Duodenal mucosa (tissue), 2 donors: Measurements from ENCODE around the gene RIOK3.
A peak's percentile ranks its signal among the peaks of the same experiment; 100 is the strongest.

Experiments
- H3K27ac ChIP-seq: one replicate; pipeline ENCODE4 v1.7.0; 2013; ENCODE audit warnings: low read depth, low read length
- H3K27me3 ChIP-seq, 2 donors: one replicate each; pipeline ENCODE4 v1.7.0; 2013; ENCODE audit warnings: low read length in 2 of 2, control low read depth in 1 of 2; ENCODE audit not compliant: insufficient read depth in 2 of 2, control insufficient read depth in 1 of 2
- H3K36me3 ChIP-seq, 2 donors: one replicate each; pipeline ENCODE4 v1.7.0; 2013; ENCODE audit warnings: low read length in 2 of 2, control low read depth in 1 of 2; ENCODE audit not compliant: insufficient read depth in 2 of 2, control insufficient read depth in 1 of 2
- H3K4me1 ChIP-seq, 2 donors: one replicate each; pipeline ENCODE4 v1.7.0; 2013; ENCODE audit warnings: low read length in 2 of 2, control low read depth in 1 of 2; ENCODE audit not compliant: insufficient read depth in 2 of 2, control insufficient read depth in 1 of 2
- H3K4me3 ChIP-seq, 2 donors: one replicate each; pipeline ENCODE4 v1.7.0; 2013; ENCODE audit warnings: low read length in 2 of 2, low read depth in 1 of 2
- H3K9ac ChIP-seq, 2 donors: one replicate each; pipeline ENCODE4 v1.7.0; 2013; ENCODE audit warnings: low read length in 2 of 2, low read depth in 1 of 2
- H3K9me3 ChIP-seq, 2 donors: one replicate each; pipeline ENCODE4 v1.7.0; 2013; ENCODE audit warnings: low read length in 2 of 2, control low read depth in 1 of 2; ENCODE audit not compliant: control insufficient read depth in 1 of 2

The RIOK3 gene

GRCh38 chr18:23452728-23453679 lies at the start of gene RIOK3:
RIOK3 (plus strand) TSS chr18:23453287; CDS start chr18:23453440, 153 bp downstream.
- H3K36me3 ChIP-seq: no peaks in the 10 kb centered on the region
- H3K27ac ChIP-seq: peak within 1 kb of the TSS; percentile 95
- H3K27me3 ChIP-seq: no peaks in the 10 kb centered on the region
- H3K4me3 ChIP-seq: peak within 1 kb of the TSS; percentile 97 to 100
- H3K4me1 ChIP-seq: peaks cover 16 to 22% of the 10 kb centered on the region in 2 donors
- peak within 1 kb of the TSS; percentile 100 for H3K9ac ChIP-seq
- no peaks in the 10 kb centered on the region for H3K9me3 ChIP-seq

- no peak overlapping the region for H3K9ac ChIP-seq
- H3K4me3 ChIP-seq: no peak overlapping the region
- H3K27ac ChIP-seq: no peak overlapping the region
- peaks cover 4 to 11% of the 10 kb centered on the region in 2 donors for H3K4me1 ChIP-seq
- no peaks in the 10 kb centered on the region for H3K27me3 ChIP-seq
- H3K36me3 ChIP-seq: no peaks in the 10 kb centered on the region
- H3K9me3 ChIP-seq: no peaks in the 10 kb centered on the region
Measured at GRCh38 chr18:23403310-23403709, 49.8 kb upstream of the RIOK3 start.

- Histone ChIP-seq H3K36me3 (no peaks in the 10 kb centered on the region), H3K9ac (no peak overlapping the region), H3K4me1 (peaks cover 4 to 11% of the 10 kb centered on the region in 2 donors), H3K9me3 (no peaks in the 10 kb centered on the region), H3K4me3 (no peak overlapping the region), H3K27ac (no peak overlapping the region), H3K27me3 (no peaks in the 10 kb centered on the region)
Measured at GRCh38 chr18:23405636-23406035, 47.5 kb upstream of the RIOK3 start.

GRCh38 chr18:23406271-23406787 lies 46.8 kb upstream of the RIOK3 start:
- H3K27ac ChIP-seq: no peak overlapping the region
- no peak overlapping the region for H3K4me3 ChIP-seq
- H3K4me1 ChIP-seq: peaks cover 4 to 7% of the 10 kb centered on the region in 2 donors
- H3K9ac ChIP-seq: no peak overlapping the region
- no peaks in the 10 kb centered on the region for H3K9me3 ChIP-seq
- no peaks in the 10 kb centered on the region for H3K36me3 ChIP-seq
- no peaks in the 10 kb centered on the region for H3K27me3 ChIP-seq

GRCh38 chr18:23412351-23412964 lies 40.6 kb upstream of the RIOK3 start:
- H3K4me1 ChIP-seq: no peaks in the 10 kb centered on the region
- no peak overlapping the region for H3K27ac ChIP-seq
- no peak overlapping the region for H3K4me3 ChIP-seq
- H3K9me3 ChIP-seq: no peaks in the 10 kb centered on the region
- H3K27me3 ChIP-seq: no peaks in the 10 kb centered on the region
- H3K9ac ChIP-seq: no peak overlapping the region
- H3K36me3 ChIP-seq: no peaks in the 10 kb centered on the region

GRCh38 chr18:23415515-23415914 lies 37.6 kb upstream of the RIOK3 start:
- no peaks in the 10 kb centered on the region for H3K36me3 ChIP-seq
- no peak overlapping the region for H3K9ac ChIP-seq
- H3K4me3 ChIP-seq: no peak overlapping the region
- no peaks in the 10 kb centered on the region for H3K4me1 ChIP-seq
- H3K27me3 ChIP-seq: no peaks in the 10 kb centered on the region
- no peaks in the 10 kb centered on the region for H3K9me3 ChIP-seq
- no peak overlapping the region for H3K27ac ChIP-seq

- no peak overlapping the region for H3K9ac ChIP-seq
- peaks cover 0 to 4% of the 10 kb centered on the region in 2 donors for H3K4me1 ChIP-seq
- H3K27me3 ChIP-seq: no peaks in the 10 kb centered on the region
- no peaks in the 10 kb centered on the region for H3K9me3 ChIP-seq
- H3K4me3 ChIP-seq: no peak overlapping the region
- no peaks in the 10 kb centered on the region for H3K36me3 ChIP-seq
- H3K27ac ChIP-seq: no peak overlapping the region
Measured at GRCh38 chr18:23416298-23416697, 36.8 kb upstream of the RIOK3 start.

GRCh38 chr18:23421277-23421676 lies 31.8 kb upstream of the RIOK3 start:
- no peak overlapping the region for H3K4me3 ChIP-seq
- H3K36me3 ChIP-seq: no peaks in the 10 kb centered on the region
- no peak overlapping the region for H3K9ac ChIP-seq
- H3K4me1 ChIP-seq: peaks cover 16 to 19% of the 10 kb centered on the region in 2 donors
- H3K27ac ChIP-seq: no peak overlapping the region
- H3K27me3 ChIP-seq: no peaks in the 10 kb centered on the region
- H3K9me3 ChIP-seq: no peaks in the 10 kb centered on the region

GRCh38 chr18:23422751-23423418 lies 30.2 kb upstream of the RIOK3 start:
- H3K9ac ChIP-seq: peak overlapping the region in 1 of 2 donors; percentile 36
- peak overlapping the region; percentile 12 for H3K27ac ChIP-seq
- H3K4me3 ChIP-seq: peak overlapping the region in 1 of 2 donors; percentile 22
- H3K4me1 ChIP-seq: peaks cover 16 to 19% of the 10 kb centered on the region in 2 donors
- H3K36me3 ChIP-seq: no peaks in the 10 kb centered on the region
- no peaks in the 10 kb centered on the region for H3K27me3 ChIP-seq
- no peaks in the 10 kb centered on the region for H3K9me3 ChIP-seq
